NAMALWA (cell line): Measurements from ENCODE around the gene ANO1.
"Not testable (repeated sequence)": the region's sequence is repeated elsewhere in the genome, so short reads cannot be mapped to it uniquely, and the experiment has no call there.

Experiments used
- DNase-seq: peaks from one replicate; pipeline ENCODE4 v3.0.0-alpha.2; 2015; ENCODE audit warnings: low spot score

The ANO1 gene

GRCh38 chr11:70210051-70210501, 132.0 kb downstream of the ANO1 start:
- DNase-seq: no peak

DNA sequence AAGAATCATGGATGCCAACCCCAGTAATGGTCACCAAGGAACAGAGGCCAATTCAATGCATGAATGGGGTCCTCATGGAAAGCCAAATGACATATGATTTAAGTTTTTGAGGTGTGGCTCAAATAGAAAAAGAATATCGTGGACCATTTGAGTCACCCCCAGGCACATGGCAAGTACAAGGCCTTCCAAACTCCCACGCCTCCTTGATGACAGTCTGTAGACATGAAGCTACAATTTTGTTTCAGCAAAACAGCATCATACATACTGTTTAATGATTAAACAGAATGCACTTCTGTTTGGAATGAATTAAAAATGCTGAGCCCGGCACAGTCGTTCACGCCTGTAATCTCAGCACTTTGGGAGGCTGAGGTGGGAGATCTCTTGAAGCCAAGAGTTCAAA, 132.4 kb downstream of the ANO1 start:
- no peak for DNase-seq

GRCh38 chr11:70212227-70212811, 134.2 kb downstream of the ANO1 start:
- DNase-seq: no peak

DNA sequence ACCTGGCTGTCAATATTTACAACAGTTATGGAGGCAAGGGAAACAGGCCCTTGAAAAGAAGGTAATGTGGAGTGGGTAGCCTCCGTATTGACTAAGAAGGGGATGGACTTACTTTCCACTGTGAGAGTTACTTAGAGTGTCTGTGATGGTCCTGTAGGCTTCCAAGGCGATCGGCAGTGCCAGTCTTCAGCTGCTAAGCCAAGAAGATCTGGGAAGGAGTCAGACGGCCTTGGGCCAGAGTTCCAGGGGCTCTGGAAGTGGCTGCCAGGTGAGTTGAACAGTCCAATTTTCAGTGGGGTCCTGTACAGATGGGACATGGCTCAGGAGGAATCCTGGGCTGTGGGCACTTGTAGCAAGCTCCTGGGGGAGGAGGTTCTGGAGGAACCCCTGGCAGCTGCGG, 139.3 kb downstream of the ANO1 start:
- not testable (repeated sequence) for DNase-seq

- DNase-seq: not testable (repeated sequence)
Observed at GRCh38 chr11:70218076-70218475, 140.0 kb downstream of the ANO1 start.

GRCh38 chr11:70220136-70220535, 142.0 kb downstream of the ANO1 start:
- no peak for DNase-seq

DNA sequence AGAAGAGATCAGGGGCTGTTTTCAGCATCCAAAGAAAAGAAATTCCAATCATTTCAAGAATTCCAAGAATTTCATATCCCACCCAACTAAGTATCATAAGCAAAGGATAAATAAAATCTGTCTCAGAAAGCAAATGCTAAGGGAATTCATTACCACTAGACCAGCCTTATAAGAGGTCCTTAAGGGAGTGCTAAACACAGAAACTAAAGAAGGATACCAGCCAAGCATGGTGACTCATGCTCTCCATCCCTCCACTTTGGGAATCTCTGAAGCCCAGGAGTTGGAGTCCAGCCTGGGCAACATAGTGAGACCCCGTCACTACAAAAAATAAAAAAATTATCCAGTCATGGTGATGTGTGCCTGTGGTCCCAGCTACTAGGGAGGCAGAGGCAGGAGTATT, 142.8 kb downstream of the ANO1 start:
- DNase-seq: no peak

- DNase-seq: no peak
Observed at GRCh38 chr11:70225681-70226177, 147.6 kb downstream of the ANO1 start.

DNA sequence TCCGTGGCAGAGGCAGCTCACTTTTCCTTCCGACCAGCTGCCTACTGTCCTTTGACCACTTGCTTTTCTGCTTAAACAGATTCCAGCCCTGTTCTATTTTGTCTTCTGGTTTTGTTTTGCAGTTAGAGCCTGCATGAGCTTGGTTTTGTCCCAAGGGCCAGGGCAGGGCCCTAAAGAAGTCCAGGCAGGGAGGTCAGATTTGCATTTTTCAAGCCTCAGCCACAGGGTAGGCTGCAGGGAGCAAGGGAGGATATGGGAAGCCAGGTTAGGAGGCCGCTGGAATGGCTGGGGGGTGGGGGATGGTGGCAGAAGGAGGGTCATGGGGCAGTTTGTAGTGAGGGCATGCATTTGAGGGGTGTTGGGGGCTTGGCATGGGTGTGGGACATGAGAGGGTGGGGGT, 148.1 kb downstream of the ANO1 start:
- DNase-seq: no peak

GRCh38 chr11:70226967-70227366, 148.8 kb downstream of the ANO1 start:
- DNase-seq: no peak

GRCh38 chr11:70229737-70230136, 151.6 kb downstream of the ANO1 start:
- DNase-seq: no peak

- DNase-seq: no peak
Observed at GRCh38 chr11:70230151-70230839, 152.2 kb downstream of the ANO1 start.

DNA sequence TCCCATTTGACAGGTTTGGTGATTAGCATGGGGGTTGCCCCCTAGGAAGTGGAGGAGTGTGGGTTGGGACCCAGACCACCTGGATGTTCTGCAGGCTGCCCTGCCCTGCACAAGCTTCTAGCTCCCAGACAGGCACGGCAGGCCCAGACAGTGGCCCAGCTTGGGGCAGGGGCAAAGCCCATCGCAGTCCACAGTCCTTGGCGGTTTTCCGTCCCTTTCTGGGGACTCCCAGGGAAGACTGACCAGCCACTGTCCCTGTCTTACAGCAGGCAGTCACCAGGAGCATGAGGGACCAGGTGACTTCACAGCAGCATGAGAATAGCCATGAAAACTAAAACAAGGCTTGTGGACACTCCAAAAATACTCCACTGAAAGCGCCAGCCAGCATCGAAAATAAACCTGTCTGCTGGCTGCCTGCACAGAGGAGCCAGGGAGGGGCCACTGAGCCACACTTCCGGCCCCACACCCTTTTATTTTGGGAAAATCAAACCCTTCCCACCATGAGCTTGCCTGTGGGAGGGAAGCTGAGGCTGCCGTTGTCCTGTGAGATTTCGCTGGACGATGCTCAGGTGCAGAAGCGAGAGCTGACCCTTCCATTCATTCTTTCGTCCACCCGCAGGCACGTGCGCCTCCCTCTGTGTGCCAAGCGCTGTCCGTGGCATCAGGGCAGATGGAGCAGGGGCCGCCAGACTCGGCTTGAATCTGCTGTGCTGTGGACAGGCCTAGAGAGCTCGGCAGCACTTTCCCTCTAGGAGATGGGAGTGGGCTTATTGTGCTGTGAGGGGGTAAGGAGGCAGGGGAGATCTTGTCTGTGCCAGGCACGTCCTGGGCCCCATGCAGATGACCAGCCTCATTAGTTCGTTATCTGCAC, 153.0 kb downstream of the ANO1 start:
- DNase-seq: no peak

DNA sequence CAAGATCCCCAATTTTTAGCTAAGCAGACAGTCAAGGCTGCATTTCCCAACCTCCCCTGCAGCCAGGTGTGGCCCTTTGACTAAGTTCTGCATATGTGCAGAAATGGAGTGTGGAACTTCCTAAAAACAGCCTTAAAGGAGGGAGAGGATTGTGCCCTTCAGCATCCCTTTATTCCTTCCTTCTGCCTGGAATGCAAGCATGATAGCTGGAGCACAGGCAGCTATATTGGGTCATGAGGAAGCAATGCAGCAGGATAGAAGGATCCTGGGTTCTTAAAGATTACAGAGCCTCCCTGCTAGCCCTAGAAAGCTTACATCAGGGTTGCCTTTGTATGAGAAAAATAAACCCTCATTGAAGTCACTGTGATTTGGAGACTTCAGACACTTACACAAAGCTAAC, 154.9 kb downstream of the ANO1 start:
- DNase-seq: no peak

- no peak for DNase-seq
Observed at GRCh38 chr11:70233511-70233934, 155.4 kb downstream of the ANO1 start.

- no peak for DNase-seq
Observed at GRCh38 chr11:70233962-70234361, 155.8 kb downstream of the ANO1 start.
